Trophoblast cell (in vitro differentiated cells and primary cell): Measurements from ENCODE around the gene ITGB8.

ENCODE experiments used
- DNase-seq, 2 donors: peaks; one replicate each; pipeline ENCODE4 v3.0.0-alpha.2; 2016
- H2AFZ ChIP-seq: 2 replicates; pipeline ENCODE4 v1.6.1; 2013; ENCODE audit warnings: low read length, moderate library complexity, mild to moderate bottlenecking; ENCODE audit not compliant: insufficient read depth, poor library complexity
- H2AK5ac ChIP-seq: 2 replicates; pipeline ENCODE4 v1.6.1; 2013; ENCODE audit warnings: mild to moderate bottlenecking, low read length
- H2BK120ac ChIP-seq: 2 replicates; pipeline ENCODE4 v1.6.1; 2013; ENCODE audit warnings: low read length, mild to moderate bottlenecking, moderate library complexity; ENCODE audit not compliant: insufficient read depth, poor library complexity
- H2BK12ac ChIP-seq: 2 replicates; pipeline ENCODE4 v1.6.1; 2013; ENCODE audit warnings: mild to moderate bottlenecking, low read length, moderate library complexity
- H2BK5ac ChIP-seq: 2 replicates; pipeline ENCODE4 v1.6.1; 2013; ENCODE audit warnings: low read length, low read depth, moderate library complexity, mild to moderate bottlenecking; ENCODE audit not compliant: poor library complexity
- H3K14ac ChIP-seq: 2 replicates; pipeline ENCODE4 v1.6.1; 2013; ENCODE audit warnings: mild to moderate bottlenecking, low read length
- H3K18ac ChIP-seq: 2 replicates; pipeline ENCODE4 v1.6.1; 2013; ENCODE audit warnings: mild to moderate bottlenecking, low read length
- H3K23ac ChIP-seq: 2 replicates; pipeline ENCODE4 v1.6.1; 2013; ENCODE audit warnings: low read length
- H3K27ac ChIP-seq: 2 replicates; pipeline ENCODE4 v1.5.1; 2013; ENCODE audit warnings: low read depth, mild to moderate bottlenecking, inconsistent platforms, low read length, moderate library complexity
- H3K27me3 ChIP-seq: 2 replicates; pipeline ENCODE4 v1.6.1; 2013; ENCODE audit warnings: inconsistent platforms, mild to moderate bottlenecking, low read length, moderate library complexity; ENCODE audit not compliant: insufficient read depth
- H3K36me3 ChIP-seq, 2 experiments: 1 replicate in 1 of 2; 2 replicates in 1 of 2; pipeline ENCODE4 v1.6.1; 2013; ENCODE audit warnings: low read length in 2 of 2, mild to moderate bottlenecking in 2 of 2, moderate library complexity in 1 of 2; ENCODE audit not compliant: insufficient read depth in 2 of 2, control insufficient read depth in 1 of 2
- H3K4ac ChIP-seq: 2 replicates; pipeline ENCODE4 v1.6.1; 2013; ENCODE audit warnings: low read depth, mild to moderate bottlenecking, low read length, moderate library complexity
- H3K4me1 ChIP-seq, 2 experiments: 1 replicate in 1 of 2; 2 replicates in 1 of 2; pipeline ENCODE4 v1.6.1; 2013; ENCODE audit warnings: low read length in 2 of 2, mild to moderate bottlenecking in 2 of 2, moderate library complexity in 1 of 2; ENCODE audit not compliant: insufficient read depth in 2 of 2, control insufficient read depth in 1 of 2
- H3K4me2 ChIP-seq: 2 replicates; pipeline ENCODE4 v1.6.1; 2013; ENCODE audit warnings: inconsistent platforms, mild to moderate bottlenecking, low read length, moderate library complexity
- H3K4me3 ChIP-seq: 2 replicates; pipeline ENCODE4 v1.5.1; 2013; ENCODE audit warnings: mild to moderate bottlenecking, low read depth, low read length, inconsistent platforms
- H3K79me1 ChIP-seq: one replicate; pipeline ENCODE4 v1.6.1; 2013; ENCODE audit warnings: low read length
- H3K79me2 ChIP-seq: 2 replicates; pipeline ENCODE4 v1.6.1; 2013; ENCODE audit warnings: low read length, mild to moderate bottlenecking; ENCODE audit not compliant: control insufficient read depth, insufficient read depth, poor library complexity
- H3K9ac ChIP-seq: 2 replicates; pipeline ENCODE4 v1.6.1; 2013; ENCODE audit warnings: mild to moderate bottlenecking, low read length
- H3K9me3 ChIP-seq: 2 replicates; pipeline ENCODE4 v1.6.1; 2013; ENCODE audit warnings: low read depth, mild to moderate bottlenecking, control low read depth, inconsistent platforms, low read length; ENCODE audit not compliant: insufficient read depth
- H4K12ac ChIP-seq: 2 replicates; pipeline ENCODE4 v1.6.1; 2013; ENCODE audit warnings: low read depth, mild to moderate bottlenecking, low read length, moderate library complexity
- H4K8ac ChIP-seq: 2 replicates; pipeline ENCODE4 v1.6.1; 2013; ENCODE audit warnings: low read depth, mild to moderate bottlenecking, low read length, moderate library complexity
- H4K91ac ChIP-seq: one replicate; pipeline ENCODE4 v1.6.1; 2013; ENCODE audit warnings: low read depth, mild to moderate bottlenecking, low read length, moderate library complexity
- WGBS: extraction: QIAGEN DNeasy Blood & Tissue Kit; methylation state at CpG from one replicate; pipeline ENCODE4 v1.1.7; 2013; ENCODE audit warnings: missing lambda C conversion rate; ENCODE audit not compliant: insufficient read length, insufficient coverage; ENCODE audit errors: extremely low coverage; 5-methylcytosine and 5-hydroxymethylcytosine counted together

Gene ITGB8

DNA sequence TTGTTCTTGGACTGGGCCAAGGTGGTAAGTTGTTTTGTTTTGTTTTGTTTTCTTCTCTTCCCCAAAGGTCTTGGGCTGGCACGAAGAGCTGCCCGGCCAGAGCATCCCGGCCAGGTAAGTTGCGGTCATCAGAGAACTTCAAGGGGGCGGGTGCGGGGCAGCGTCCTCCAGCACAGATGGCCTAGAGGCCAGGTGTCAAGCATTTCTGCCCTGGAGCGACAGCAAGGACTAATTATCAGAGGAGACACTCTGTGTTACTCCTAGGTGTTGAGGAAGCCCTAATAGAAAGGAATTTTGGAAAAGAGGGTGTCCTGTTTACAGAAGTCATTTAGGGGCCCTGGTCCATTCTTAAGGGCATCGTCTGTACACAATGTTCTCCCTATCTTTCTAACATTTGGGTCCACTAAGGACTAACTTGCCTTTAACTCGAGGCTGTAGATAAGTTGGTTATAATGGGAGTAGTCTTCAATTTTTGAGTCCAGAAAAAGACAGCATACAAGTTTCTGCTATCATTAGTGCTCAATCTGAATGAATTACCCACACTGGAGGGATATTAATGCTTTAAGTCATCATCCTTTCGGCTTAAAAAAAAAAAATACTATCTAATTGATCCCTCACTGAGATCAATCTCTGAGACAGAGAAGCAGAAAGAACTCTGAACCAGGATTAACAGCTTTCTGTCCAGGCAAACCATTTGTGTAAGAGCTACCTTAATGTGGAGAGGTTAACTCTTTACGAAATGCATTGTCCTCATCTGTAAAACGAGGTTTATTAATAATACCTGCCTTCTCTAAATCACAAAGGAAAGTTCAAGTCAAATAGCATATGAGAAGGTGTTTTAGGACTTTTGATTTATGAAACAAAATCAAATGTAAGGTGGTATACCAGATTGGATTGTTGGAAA lies 1.5 kb downstream of the ITGB8 start:
- Histone ChIP-seq H3K9me3 (no peaks in the 10 kb centered on the region), H4K12ac (no peak overlapping the region), H3K79me1 (peaks cover 18% of the 10 kb centered on the region), H3K18ac (no peak overlapping the region), H2BK120ac (no peak overlapping the region), H3K27me3 (no peaks in the 10 kb centered on the region), H2AK5ac (no peak overlapping the region), H3K79me2 (peaks cover 6% of the 10 kb centered on the region), H3K36me3 (no peaks in the 10 kb centered on the region), H3K27ac (no peak overlapping the region), H3K14ac (no peak overlapping the region), H3K4ac (no peak overlapping the region), H3K4me2 (peak overlapping the region; percentile 82), H3K9ac (no peak overlapping the region), H2BK5ac (no peak overlapping the region), H3K23ac (no peak overlapping the region), H2BK12ac (no peak overlapping the region), H3K4me3 (peak overlapping the region; percentile 81), H4K91ac (no peak overlapping the region), H3K4me1 (peaks cover 2 to 10% of the 10 kb centered on the region in 2 experiments), H4K8ac (peak overlapping the region; percentile 67), H2AFZ (peak overlapping the region; percentile 30)
- peak; percentile 48 to 61 for DNase-seq
- no CpG with 5 or more reads among the region's 13 CpGs for WGBS

- Histone ChIP-seq H4K8ac (no peak overlapping the region), H3K27ac (no peak overlapping the region), H3K27me3 (no peaks in the 10 kb centered on the region), H3K23ac (no peak overlapping the region), H3K4me3 (no peak overlapping the region), H3K4me1 (no peaks in the 10 kb centered on the region), H2BK120ac (no peak overlapping the region), H3K9me3 (no peaks in the 10 kb centered on the region), H3K4ac (no peak overlapping the region), H3K79me1 (no peaks in the 10 kb centered on the region), H2AK5ac (no peak overlapping the region), H3K9ac (no peak overlapping the region), H2AFZ (no peak overlapping the region), H2BK5ac (no peak overlapping the region), H3K79me2 (no peaks in the 10 kb centered on the region), H2BK12ac (no peak overlapping the region), H3K36me3 (no peaks in the 10 kb centered on the region), H4K91ac (no peak overlapping the region), H3K14ac (no peak overlapping the region), H3K18ac (no peak overlapping the region), H4K12ac (no peak overlapping the region), H3K4me2 (no peak overlapping the region)
- no CpG with 5 or more reads among the region's 6 CpGs for whole genome bisulfite sequencing
- no peak for DNase-seq
Observed at GRCh38 chr7:20338285-20338684, 7.6 kb downstream of the ITGB8 start.

DNA sequence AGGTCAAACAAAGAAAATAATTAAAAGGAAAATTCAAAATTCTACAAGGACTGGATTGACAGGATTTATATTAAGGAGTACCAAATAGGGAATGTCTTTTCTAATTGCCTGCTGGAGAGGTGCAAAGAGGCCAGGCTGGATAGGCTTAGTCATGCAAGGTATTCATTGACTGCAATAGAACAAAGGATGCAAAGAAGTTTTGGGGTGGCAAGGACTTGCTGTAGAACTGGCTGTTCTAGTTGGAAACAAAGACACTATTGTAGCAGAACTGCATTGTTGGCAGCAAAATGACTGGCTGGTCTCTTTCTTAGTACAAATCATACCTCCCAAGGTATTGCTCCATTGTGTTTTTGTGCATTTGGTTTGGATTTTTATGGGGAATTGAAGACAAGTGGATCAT lies 10.1 kb downstream of the ITGB8 start:
- Histone ChIP-seq H3K18ac (no peak overlapping the region), H3K79me2 (no peaks in the 10 kb centered on the region), H3K79me1 (no peaks in the 10 kb centered on the region), H3K4me3 (no peak overlapping the region), H3K23ac (no peak overlapping the region), H3K36me3 (no peaks in the 10 kb centered on the region), H3K4me2 (no peak overlapping the region), H3K9me3 (no peaks in the 10 kb centered on the region), H2AFZ (no peak overlapping the region), H2BK120ac (no peak overlapping the region), H3K4ac (no peak overlapping the region), H4K91ac (no peak overlapping the region), H4K12ac (no peak overlapping the region), H2BK5ac (no peak overlapping the region), H3K27me3 (no peaks in the 10 kb centered on the region), H4K8ac (no peak overlapping the region), H3K27ac (no peak overlapping the region), H2AK5ac (no peak overlapping the region), H3K9ac (no peak overlapping the region), H2BK12ac (no peak overlapping the region), H3K14ac (no peak overlapping the region), H3K4me1 (no peaks in the 10 kb centered on the region)
- DNase-seq, result no peak

GRCh38 chr7:20343205-20343604 lies 12.5 kb downstream of the ITGB8 start:
- Histone ChIP-seq H4K91ac (no peak overlapping the region), H3K79me2 (no peaks in the 10 kb centered on the region), H3K14ac (no peak overlapping the region), H2AK5ac (no peak overlapping the region), H2AFZ (no peak overlapping the region), H3K4me1 (no peaks in the 10 kb centered on the region), H2BK5ac (no peak overlapping the region), H3K4me2 (no peak overlapping the region), H3K9ac (no peak overlapping the region), H3K27me3 (no peaks in the 10 kb centered on the region), H3K4me3 (no peak overlapping the region), H2BK12ac (no peak overlapping the region), H3K4ac (no peak overlapping the region), H3K9me3 (no peaks in the 10 kb centered on the region), H4K8ac (no peak overlapping the region), H3K27ac (no peak overlapping the region), H4K12ac (no peak overlapping the region), H2BK120ac (no peak overlapping the region), H3K23ac (no peak overlapping the region), H3K18ac (no peak overlapping the region), H3K79me1 (no peaks in the 10 kb centered on the region), H3K36me3 (no peaks in the 10 kb centered on the region)
- DNase-seq, result no peak
- no CpG with 5 or more reads among the region's 3 CpGs for WGBS
